ENCODE results near the gene TMEM14B. TPM values are rescaled to one million over a fixed set of nuclear protein-coding genes. Genes with fewer than 3 reads are reported as not detected.

Gene TMEM14B
- total and polyA plus RNA-seq, 2 donors from 2014 or later, result 82.5 to 147 TPM

GRCh38 chr6:10721850-10722569 lies 25.6 kb upstream of the TMEM14B start:
- Histone ChIP-seq H3K27me3 (ENCODE audit: control insufficient read depth, insufficient read depth, low read length) (no peaks in the 10 kb centered on the region), H3K4me1 (ENCODE audit: control insufficient read depth in 2 of 3, insufficient read depth in 2 of 3, low read depth in 1 of 3, low read length in 3 of 3) (peaks cover 0 to 17% (median 12%) of the 10 kb centered on the region in 3 donors), H3K9me3 (ENCODE audit: control insufficient read depth in 2 of 3, insufficient read depth in 1 of 3, low read length in 3 of 3) (no peaks in the 10 kb centered on the region), H3K27ac (ENCODE audit: low read depth in 2 of 2, low read length in 2 of 2) (peak overlapping the region; percentile 68 to 86), H3K4me3 (ENCODE audit: low read length in 3 of 3) (peak overlapping the region; percentile 78 to 94 (median 91)), H3K9ac (ENCODE audit: low read length in 3 of 3) (peak overlapping the region in 2 of 3 donors; percentile 48 to 74), H3K36me3 (ENCODE audit: control insufficient read depth in 2 of 3, insufficient read depth in 3 of 3, low read length in 3 of 3) (peaks cover 0 to 17% (median 3%) of the 10 kb centered on the region in 3 donors)
- DNase-seq (no peak), FAIRE-seq (no peak)
- no peak for TF ChIP-seq CTCF (IDR thresholded peaks at IDR 0.05; ENCODE audit: borderline replicate concordance, extremely low read depth, insufficient read depth)
- intact Hi-C loops (cut with DNase I), result no loop called here

- no peak for TF ChIP-seq CTCF (IDR thresholded peaks at IDR 0.05; ENCODE audit: borderline replicate concordance, extremely low read depth, insufficient read depth)
- intact Hi-C loops (cut with DNase I), result no loop called here
- H3K9ac ChIP-seq (ENCODE audit: low read length in 3 of 3), result peak overlapping the region in 2 of 3 donors; percentile 48 to 74
- H3K36me3 ChIP-seq (ENCODE audit: control insufficient read depth in 2 of 3, insufficient read depth in 3 of 3, low read length in 3 of 3), result peaks cover 0 to 17% (median 3%) of the 10 kb centered on the region in 3 donors
- H3K27me3 ChIP-seq (ENCODE audit: control insufficient read depth, insufficient read depth, low read length), result no peaks in the 10 kb centered on the region
- H3K4me3 ChIP-seq (ENCODE audit: low read length in 3 of 3), result peak overlapping the region; percentile 78 to 94 (median 91)
- peak overlapping the region; percentile 68 to 86 for H3K27ac ChIP-seq (ENCODE audit: low read depth in 2 of 2, low read length in 2 of 2)
- no peak for FAIRE-seq
- peaks cover 0 to 17% (median 12%) of the 10 kb centered on the region in 3 donors for H3K4me1 ChIP-seq (ENCODE audit: control insufficient read depth in 2 of 3, insufficient read depth in 2 of 3, low read depth in 1 of 3, low read length in 3 of 3)
- H3K9me3 ChIP-seq (ENCODE audit: control insufficient read depth in 2 of 3, insufficient read depth in 1 of 3, low read length in 3 of 3), result no peaks in the 10 kb centered on the region
- no peak for DNase-seq
These were observed 25.1 kb upstream of the TMEM14B start for GRCh38 chr6:10722570-10722819.

GRCh38 chr6:10722820-10723566 lies 24.6 kb upstream of the TMEM14B start, which contains the start of gene TMEM14C:
TSS of gene TMEM14C (plus strand) at chr6:10723070. CDS start at chr6:10724614, 1,544 bp downstream.
- Histone ChIP-seq H3K9me3 (ENCODE audit: control insufficient read depth in 2 of 3, insufficient read depth in 1 of 3, low read length in 3 of 3) (no peaks in the 10 kb centered on the region), H3K4me3 (ENCODE audit: low read length in 3 of 3) (peak within 1 kb of the TSS; percentile 91 to 96 (median 94)), H3K9ac (ENCODE audit: low read length in 3 of 3) (peak within 1 kb of the TSS; percentile 90 to 97 (median 93)), H3K4me1 (ENCODE audit: control insufficient read depth in 2 of 3, insufficient read depth in 2 of 3, low read depth in 1 of 3, low read length in 3 of 3) (peaks cover 0 to 17% (median 12%) of the 10 kb centered on the region in 3 donors), H3K36me3 (ENCODE audit: control insufficient read depth in 2 of 3, insufficient read depth in 3 of 3, low read length in 3 of 3) (peaks cover 0 to 18% (median 3%) of the 10 kb centered on the region in 3 donors), H3K27ac (ENCODE audit: low read depth in 2 of 2, low read length in 2 of 2) (peak within 1 kb of the TSS; percentile 77 to 86), H3K27me3 (ENCODE audit: control insufficient read depth, insufficient read depth, low read length) (no peaks in the 10 kb centered on the region)
- DNase-seq (peak; percentile 99 to 100 (median 99)), FAIRE-seq (no peak)
- intact Hi-C loops (cut with DNase I), result no loop called here
- peak; percentile 25 for TF ChIP-seq CTCF (IDR thresholded peaks at IDR 0.05; ENCODE audit: borderline replicate concordance, extremely low read depth, insufficient read depth)

Measured in kidney (tissue), 14 donors.